ENCODE measurements around the gene MED16. TPM values are rescaled to one million over a fixed set of nuclear protein-coding genes. Genes with fewer than 3 reads are reported as not detected.

MED16 gene
- total and polyA plus RNA-seq, 10 of the 15 experiments (the other 5 are each of a cell fraction or from before 2014, with no cell fraction given): 0.56 to 51.1 (median 13.6) TPM

DNA sequence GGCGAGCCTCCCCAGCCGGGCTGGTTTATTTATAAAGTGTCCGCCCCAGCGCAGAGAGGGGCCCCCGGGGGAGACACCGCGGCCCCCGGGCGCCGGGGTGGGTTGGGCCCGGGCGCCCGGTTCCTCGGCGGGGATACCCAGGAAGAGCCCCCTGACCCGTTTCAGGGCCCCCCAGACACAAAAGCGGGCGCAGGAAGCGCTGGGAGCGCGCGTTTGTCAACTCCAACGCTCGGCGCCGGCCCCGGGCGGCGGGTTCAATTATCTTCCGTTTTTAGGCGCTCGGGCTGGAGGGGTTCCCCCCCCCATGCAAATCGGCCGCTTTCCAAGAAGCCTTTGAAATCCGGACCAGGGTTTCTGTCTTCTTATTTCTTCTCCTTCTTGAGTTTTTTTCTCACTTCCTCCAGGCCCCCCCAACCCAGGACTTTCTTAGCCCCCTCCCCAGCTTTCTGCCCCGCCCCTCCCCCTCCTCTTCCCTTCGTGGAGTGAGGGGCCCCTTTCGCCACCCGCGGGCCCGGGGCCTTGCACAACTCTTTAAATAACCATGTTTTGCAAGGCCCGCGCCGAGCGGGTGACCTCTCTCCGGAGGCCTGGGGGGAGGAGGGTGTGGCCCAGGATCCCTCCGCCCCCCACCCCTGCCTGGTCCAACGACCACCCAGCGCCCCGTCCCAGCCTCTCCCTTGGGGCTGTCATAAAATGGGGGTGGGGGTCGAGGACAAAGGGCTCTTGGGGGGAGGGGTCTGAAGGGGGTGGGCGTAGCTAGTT lies 33.8 kb upstream of the MED16 start:
- Histone ChIP-seq H3K36me3 (ENCODE audit: control insufficient read depth in 2 of 2, insufficient read depth in 2 of 2, low read length in 1 of 2) (peaks cover 3 to 6% of the 10 kb centered on the region in 2 experiments; a peak in 3 of 4 replicates), H3K9me3 (replicated peaks; ENCODE audit: control insufficient read depth, insufficient read depth, low read length) (no peaks in the 10 kb centered on the region), H3K4me1 (ENCODE audit: control insufficient read depth, insufficient read depth, low read length) (peaks cover 11% of the 10 kb centered on the region), H4K20me1 (ENCODE audit: control insufficient read depth, insufficient read depth) (no peaks in the 10 kb centered on the region), H3K4me2 (ENCODE audit: control insufficient read depth, insufficient read depth) (no peak overlapping the region), H2AFZ (ENCODE audit: control insufficient read depth, low read depth, low read length) (no peak overlapping the region), H3K27ac (ENCODE audit: control insufficient read depth, insufficient read depth) (peak overlapping the region; percentile 96), H3K79me2 (ENCODE audit: control insufficient read depth, insufficient read depth, low read length) (peaks cover 49% of the 10 kb centered on the region), H3K9ac (ENCODE audit: control insufficient read depth, insufficient read depth, low read length) (peak overlapping the region; percentile 97), H3K4me3 (peak overlapping the region; percentile 99), H3K27me3 (replicated peaks in 1 of 2; ENCODE audit: control insufficient read depth in 2 of 2, insufficient read depth in 2 of 2, low read length in 1 of 2) (no peaks in the 10 kb centered on the region)
- DNase-seq (ENCODE audit: low read depth, low spot score): no peak
- ChIA-PET RAD21 (ENCODE audit: unreplicated experiment) (interaction anchor here (1.0 kb wide), 1 partner anchor 57 kb away, joined by 3 read pairs; no protein-coding TSS in a partner anchor), SMC1A (ENCODE audit: uncharacterized antibody, unreplicated experiment) (no interaction called here), CTCF (interaction anchor here (0.6 kb wide), 1 partner anchor 56 kb away, joined by 3 read pairs; no protein-coding TSS in a partner anchor), POLR2A (interaction anchor here (0.8 kb wide), 1 partner anchor 10 kb away, joined by 3 read pairs; no protein-coding TSS in a partner anchor)
- WGBS (ENCODE audit: insufficient coverage, insufficient replicate concordance, low lambda C conversion rate, missing lambda C conversion rate): 1% methylated on average over 25 of the region's 52 CpGs
- FAIRE-seq: no peak
- intact Hi-C loops (cut with micrococcal nuclease; ENCODE audit: unreplicated experiment): loop anchor here (10.0 kb wide), 1 partner anchor 318 kb away; the partner anchor contains the start of genes ATP5F1D and MIDN
- ATAC-seq: no peak
- BruUV-seq (replicated peaks): no TSS peak
- in situ Hi-C loops (cut with MboI): no loop called here
- TF ChIP-seq RAD51 (IDR thresholded peaks at IDR 0.05) (no peak), MXI1 (IDR thresholded peaks at IDR 0.05; ENCODE audit: low read depth, low read length) (no peak), POLR2AphosphoS5 (IDR thresholded peaks at IDR 0.05; ENCODE audit: low read length) (no peak), NFYA (IDR thresholded peaks at IDR 0.05; ENCODE audit: borderline replicate concordance, low read depth, low read length) (no peak), NR2F1 (conservative IDR thresholded peaks at IDR 0.05) (no peak), MYB (IDR thresholded peaks at IDR 0.05; ENCODE audit: borderline replicate concordance, low read depth, low read length) (no peak), ZNF274 (IDR thresholded peaks at IDR 0.05; ENCODE audit: insufficient read depth, insufficient read length) (no peak), LARP7 (IDR thresholded peaks at IDR 0.05) (no peak), IKZF2 (IDR thresholded peaks at IDR 0.05) (0 out of 4 replicates have a peak, but pooled peaks of 1 of the 2 experiments have one; percentile 14), JUND (IDR thresholded peaks at IDR 0.05; ENCODE audit: low read depth, low read length) (no peak), TAF1 (IDR thresholded peaks at IDR 0.05; ENCODE audit: borderline replicate concordance, low read depth, low read length) (0 out of 2 replicates have a peak, but pooled peaks have one; percentile 36), SP1 (IDR thresholded peaks at IDR 0.05; ENCODE audit: low read depth, low read length) (peak; percentile 33), MTA3 (IDR thresholded peaks at IDR 0.05; ENCODE audit: borderline replicate concordance, low read length) (no peak), ESRRA (IDR thresholded peaks at IDR 0.05; ENCODE audit: low read length) (no peak), IRF4 (IDR thresholded peaks at IDR 0.05; ENCODE audit: low read depth, low read length) (no peak)
- TF ChIP-seq, protein P1, sequence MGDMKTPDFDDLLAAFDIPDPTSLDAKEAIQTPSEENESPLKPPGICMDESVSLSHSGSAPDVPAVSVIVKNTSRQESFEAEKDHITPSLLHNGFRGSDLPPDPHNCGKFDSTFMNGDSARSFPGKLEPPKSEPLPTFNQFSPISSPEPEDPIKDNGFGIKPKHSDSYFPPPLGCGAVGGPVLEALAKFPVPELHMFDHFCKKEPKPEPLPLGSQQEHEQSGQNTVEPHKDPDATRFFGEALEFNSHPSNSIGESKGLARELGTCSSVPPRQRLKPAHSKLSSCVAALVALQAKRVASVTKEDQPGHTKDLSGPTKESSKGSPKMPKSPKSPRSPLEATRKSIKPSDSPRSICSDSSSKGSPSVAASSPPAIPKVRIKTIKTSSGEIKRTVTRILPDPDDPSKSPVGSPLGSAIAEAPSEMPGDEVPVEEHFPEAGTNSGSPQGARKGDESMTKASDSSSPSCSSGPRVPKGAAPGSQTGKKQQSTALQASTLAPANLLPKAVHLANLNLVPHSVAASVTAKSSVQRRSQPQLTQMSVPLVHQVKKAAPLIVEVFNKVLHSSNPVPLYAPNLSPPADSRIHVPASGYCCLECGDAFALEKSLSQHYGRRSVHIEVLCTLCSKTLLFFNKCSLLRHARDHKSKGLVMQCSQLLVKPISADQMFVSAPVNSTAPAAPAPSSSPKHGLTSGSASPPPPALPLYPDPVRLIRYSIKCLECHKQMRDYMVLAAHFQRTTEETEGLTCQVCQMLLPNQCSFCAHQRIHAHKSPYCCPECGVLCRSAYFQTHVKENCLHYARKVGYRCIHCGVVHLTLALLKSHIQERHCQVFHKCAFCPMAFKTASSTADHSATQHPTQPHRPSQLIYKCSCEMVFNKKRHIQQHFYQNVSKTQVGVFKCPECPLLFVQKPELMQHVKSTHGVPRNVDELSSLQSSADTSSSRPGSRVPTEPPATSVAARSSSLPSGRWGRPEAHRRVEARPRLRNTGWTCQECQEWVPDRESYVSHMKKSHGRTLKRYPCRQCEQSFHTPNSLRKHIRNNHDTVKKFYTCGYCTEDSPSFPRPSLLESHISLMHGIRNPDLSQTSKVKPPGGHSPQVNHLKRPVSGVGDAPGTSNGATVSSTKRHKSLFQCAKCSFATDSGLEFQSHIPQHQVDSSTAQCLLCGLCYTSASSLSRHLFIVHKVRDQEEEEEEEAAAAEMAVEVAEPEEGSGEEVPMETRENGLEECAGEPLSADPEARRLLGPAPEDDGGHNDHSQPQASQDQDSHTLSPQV (IDR thresholded peaks at IDR 0.05): no peak
- TF ChIP-seq, protein P2, sequence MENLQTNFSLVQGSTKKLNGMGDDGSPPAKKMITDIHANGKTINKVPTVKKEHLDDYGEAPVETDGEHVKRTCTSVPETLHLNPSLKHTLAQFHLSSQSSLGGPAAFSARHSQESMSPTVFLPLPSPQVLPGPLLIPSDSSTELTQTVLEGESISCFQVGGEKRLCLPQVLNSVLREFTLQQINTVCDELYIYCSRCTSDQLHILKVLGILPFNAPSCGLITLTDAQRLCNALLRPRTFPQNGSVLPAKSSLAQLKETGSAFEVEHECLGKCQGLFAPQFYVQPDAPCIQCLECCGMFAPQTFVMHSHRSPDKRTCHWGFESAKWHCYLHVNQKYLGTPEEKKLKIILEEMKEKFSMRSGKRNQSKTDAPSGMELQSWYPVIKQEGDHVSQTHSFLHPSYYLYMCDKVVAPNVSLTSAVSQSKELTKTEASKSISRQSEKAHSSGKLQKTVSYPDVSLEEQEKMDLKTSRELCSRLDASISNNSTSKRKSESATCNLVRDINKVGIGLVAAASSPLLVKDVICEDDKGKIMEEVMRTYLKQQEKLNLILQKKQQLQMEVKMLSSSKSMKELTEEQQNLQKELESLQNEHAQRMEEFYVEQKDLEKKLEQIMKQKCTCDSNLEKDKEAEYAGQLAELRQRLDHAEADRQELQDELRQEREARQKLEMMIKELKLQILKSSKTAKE (IDR thresholded peaks at IDR 0.05; ENCODE audit: low read depth, poor library complexity, severe bottlenecking): no peak
- TF ChIP-seq, protein P3, sequence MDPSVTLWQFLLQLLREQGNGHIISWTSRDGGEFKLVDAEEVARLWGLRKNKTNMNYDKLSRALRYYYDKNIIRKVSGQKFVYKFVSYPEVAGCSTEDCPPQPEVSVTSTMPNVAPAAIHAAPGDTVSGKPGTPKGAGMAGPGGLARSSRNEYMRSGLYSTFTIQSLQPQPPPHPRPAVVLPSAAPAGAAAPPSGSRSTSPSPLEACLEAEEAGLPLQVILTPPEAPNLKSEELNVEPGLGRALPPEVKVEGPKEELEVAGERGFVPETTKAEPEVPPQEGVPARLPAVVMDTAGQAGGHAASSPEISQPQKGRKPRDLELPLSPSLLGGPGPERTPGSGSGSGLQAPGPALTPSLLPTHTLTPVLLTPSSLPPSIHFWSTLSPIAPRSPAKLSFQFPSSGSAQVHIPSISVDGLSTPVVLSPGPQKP (IDR thresholded peaks at IDR 0.05; ENCODE audit: low read depth, low read length): no peak
